Mesendoderm (in vitro differentiated cells): Measurements from ENCODE around the gene CGNL1.
A peak's percentile ranks its signal among the peaks of the same experiment; 100 is the strongest.

Experiments used
- DNase-seq: peaks from one replicate; pipeline ENCODE4 v3.0.0; 2013
- H2AK5ac ChIP-seq: 2 replicates; pipeline ENCODE4 v1.6.1; 2013; ENCODE audit warnings: low read length, inconsistent platforms
- H2BK120ac ChIP-seq: 2 replicates; pipeline ENCODE4 v1.6.1; 2013; ENCODE audit warnings: low read depth, mild to moderate bottlenecking, low read length, moderate library complexity, mixed read lengths
- H2BK15ac ChIP-seq: replicated peaks from 2 replicates; pipeline ENCODE4 v1.6.1; 2013; ENCODE audit warnings: low read depth, mild to moderate bottlenecking, moderate library complexity
- H2BK5ac ChIP-seq: 2 replicates; pipeline ENCODE4 v1.6.1; 2013; ENCODE audit warnings: low read length, inconsistent platforms
- H3K18ac ChIP-seq: 2 replicates; pipeline ENCODE4 v1.6.1; 2013; ENCODE audit warnings: mild to moderate bottlenecking, low read length, mixed read lengths
- H3K23ac ChIP-seq: one replicate; pipeline ENCODE4 v1.6.1; 2013; ENCODE audit warnings: low read length
- H3K27ac ChIP-seq: 2 replicates; pipeline ENCODE4 v1.5.1; 2013; ENCODE audit warnings: low read depth, mild to moderate bottlenecking, inconsistent platforms, low read length, moderate library complexity
- H3K27me3 ChIP-seq: 2 replicates; pipeline ENCODE4 v1.6.1; 2013; ENCODE audit warnings: low read length, control low read depth, mild to moderate bottlenecking, inconsistent platforms; ENCODE audit not compliant: insufficient read depth, poor library complexity
- H3K36me3 ChIP-seq: 2 replicates; pipeline ENCODE4 v1.6.1; 2013; ENCODE audit warnings: low read length, inconsistent platforms; ENCODE audit not compliant: control insufficient read depth, insufficient read depth
- H3K4ac ChIP-seq: one replicate; pipeline ENCODE4 v1.6.1; 2013; ENCODE audit warnings: low read depth, mild to moderate bottlenecking, low read length, moderate library complexity
- H3K4me1 ChIP-seq: 2 replicates; pipeline ENCODE4 v1.6.1; 2013; ENCODE audit warnings: low read depth, low read length, inconsistent platforms; ENCODE audit not compliant: control insufficient read depth
- H3K4me2 ChIP-seq: 2 replicates; pipeline ENCODE4 v1.6.1; 2013; ENCODE audit warnings: low read length
- H3K4me3 ChIP-seq: 2 replicates; pipeline ENCODE4 v1.5.1; 2013; ENCODE audit warnings: mild to moderate bottlenecking, low read length
- H3K56ac ChIP-seq: one replicate; pipeline ENCODE4 v1.6.1; 2013; ENCODE audit warnings: low read length
- H3K79me1 ChIP-seq: 2 replicates; pipeline ENCODE4 v1.6.1; 2013; ENCODE audit warnings: low read length, inconsistent platforms
- H3K79me2 ChIP-seq: 2 replicates; pipeline ENCODE4 v1.6.1; 2013; ENCODE audit warnings: mild to moderate bottlenecking, low read length; ENCODE audit not compliant: control insufficient read depth, insufficient read depth
- H3K9ac ChIP-seq: 2 replicates; pipeline ENCODE4 v1.6.1; 2013; ENCODE audit warnings: low read length, inconsistent platforms
- H4K5ac ChIP-seq: one replicate; pipeline ENCODE4 v1.6.1; 2013; ENCODE audit warnings: low read length
- H4K8ac ChIP-seq: one replicate; pipeline ENCODE4 v1.6.1; 2013; ENCODE audit warnings: low read depth, mild to moderate bottlenecking, control low read depth, low read length, moderate library complexity
- WGBS: extraction: QIAGEN DNeasy Blood & Tissue Kit; methylation state at CpG from one replicate; pipeline ENCODE4 v1.1.7; 2013; ENCODE audit warnings: low lambda C conversion rate, missing lambda C conversion rate; ENCODE audit not compliant: insufficient coverage; ENCODE audit errors: extremely low coverage; 5-methylcytosine and 5-hydroxymethylcytosine counted together

Gene CGNL1

DNA sequence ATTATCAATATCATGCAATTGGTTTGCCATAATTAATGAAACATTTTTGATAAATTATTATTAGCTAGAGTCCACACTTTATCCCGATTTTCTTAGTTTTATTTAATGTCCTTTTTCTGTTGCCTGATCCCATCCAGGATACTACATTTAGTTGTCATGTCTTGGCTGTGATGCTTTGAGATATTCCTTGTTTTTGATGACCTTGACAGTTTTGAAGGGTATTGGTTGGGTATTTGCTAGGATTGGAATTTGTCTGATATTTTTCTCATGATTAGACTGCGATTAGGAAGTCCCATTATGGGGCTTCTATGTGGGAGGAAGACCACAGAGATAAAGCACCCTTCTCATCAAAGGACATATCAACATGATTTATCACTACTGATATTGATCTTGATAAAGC is 43.0 kb downstream of the CGNL1 start:
- Histone ChIP-seq H3K4me2 (no peak overlapping the region), H3K4me1 (peaks cover 12% of the 10 kb centered on the region), H3K4ac (no peak overlapping the region), H3K27ac (no peak overlapping the region), H2BK120ac (no peak overlapping the region), H3K56ac (no peak overlapping the region), H3K23ac (no peak overlapping the region), H3K9ac (no peak overlapping the region), H3K79me2 (peaks cover 2% of the 10 kb centered on the region), H3K4me3 (no peak overlapping the region), H2BK15ac (no peak overlapping the region), H3K36me3 (no peaks in the 10 kb centered on the region), H4K8ac (no peak overlapping the region), H4K5ac (no peak overlapping the region), H3K27me3 (no peaks in the 10 kb centered on the region), H3K18ac (no peak overlapping the region), H2BK5ac (no peak overlapping the region), H2AK5ac (no peak overlapping the region), H3K79me1 (peaks cover 9% of the 10 kb centered on the region)
- no CpG with 5 or more reads among the region's 2 CpGs for WGBS
- peak; percentile 68 for DNase-seq

DNA sequence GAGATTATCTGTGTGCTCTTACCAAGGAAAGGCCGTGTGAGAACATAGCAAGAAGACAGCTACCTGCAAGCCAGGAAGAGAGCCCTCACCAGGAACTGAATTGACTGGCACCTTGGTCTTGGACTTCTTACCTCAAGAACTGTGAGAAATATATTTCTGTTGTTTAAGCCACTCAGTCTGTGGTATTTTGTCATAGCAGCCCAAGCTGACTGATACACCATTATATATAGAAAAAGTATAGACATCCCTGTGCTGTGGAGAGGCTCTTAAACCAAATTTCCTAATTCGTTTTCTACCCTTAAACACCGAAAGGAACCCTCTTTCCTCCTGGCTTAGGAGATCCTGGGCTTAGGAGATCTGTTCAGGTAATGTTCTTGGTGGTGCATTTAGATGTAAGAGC is 44.8 kb downstream of the CGNL1 start:
- peak overlapping the region; percentile 71 for H3K56ac ChIP-seq
- peaks cover 3% of the 10 kb centered on the region for H3K79me1 ChIP-seq
- no peak overlapping the region for H3K9ac ChIP-seq
- H3K27me3 ChIP-seq, result no peaks in the 10 kb centered on the region
- H3K18ac ChIP-seq, result no peak overlapping the region
- H2BK5ac ChIP-seq, result no peak overlapping the region
- H3K4me1 ChIP-seq, result peaks cover 12% of the 10 kb centered on the region
- H3K36me3 ChIP-seq, result no peaks in the 10 kb centered on the region
- H4K8ac ChIP-seq, result no peak overlapping the region
- WGBS, result no CpG with 5 or more reads among the region's 3 CpGs
- no peak overlapping the region for H3K23ac ChIP-seq
- no peaks in the 10 kb centered on the region for H3K79me2 ChIP-seq
- no peak overlapping the region for H3K4ac ChIP-seq
- H3K4me3 ChIP-seq, result no peak overlapping the region
- peak overlapping the region; percentile 80 for H2AK5ac ChIP-seq
- no peak overlapping the region for H2BK15ac ChIP-seq
- H3K4me2 ChIP-seq, result no peak overlapping the region
- no peak overlapping the region for H4K5ac ChIP-seq
- H2BK120ac ChIP-seq, result no peak overlapping the region
- no peak for DNase-seq
- no peak overlapping the region for H3K27ac ChIP-seq

DNA sequence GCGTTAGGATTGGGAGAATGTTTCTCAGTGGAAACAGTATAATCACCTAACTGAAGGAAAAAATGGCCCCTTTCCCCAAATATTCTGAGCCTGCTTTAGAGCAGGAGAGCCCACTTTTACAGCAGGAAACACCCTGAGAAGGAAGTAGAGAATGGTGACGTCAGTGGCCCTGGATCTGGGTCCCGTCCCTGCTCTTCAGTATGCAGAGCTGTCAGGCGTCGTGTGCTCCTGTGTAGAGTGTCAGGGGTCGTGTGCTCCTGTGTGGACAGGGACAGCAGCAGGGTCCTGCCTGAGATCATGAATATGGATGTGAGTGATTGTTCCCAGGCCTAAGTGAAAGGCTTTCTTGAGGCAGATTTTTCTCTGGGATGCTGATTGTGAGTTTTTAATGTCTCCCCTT is 45.2 kb downstream of the CGNL1 start:
- no peaks in the 10 kb centered on the region for H3K27me3 ChIP-seq
- H3K56ac ChIP-seq, result peak overlapping the region; percentile 71
- no peak overlapping the region for H2BK120ac ChIP-seq
- no peak overlapping the region for H3K4me3 ChIP-seq
- H2AK5ac ChIP-seq, result peak overlapping the region; percentile 80
- peaks cover 3% of the 10 kb centered on the region for H3K79me1 ChIP-seq
- H3K4ac ChIP-seq, result no peak overlapping the region
- H4K5ac ChIP-seq, result no peak overlapping the region
- H3K79me2 ChIP-seq, result no peaks in the 10 kb centered on the region
- no peak for DNase-seq
- no peak overlapping the region for H3K4me2 ChIP-seq
- no peaks in the 10 kb centered on the region for H3K36me3 ChIP-seq
- peaks cover 12% of the 10 kb centered on the region for H3K4me1 ChIP-seq
- no peak overlapping the region for H4K8ac ChIP-seq
- WGBS, result no CpG with 5 or more reads among the region's 6 CpGs
- H3K27ac ChIP-seq, result no peak overlapping the region
- no peak overlapping the region for H3K9ac ChIP-seq
- H3K18ac ChIP-seq, result no peak overlapping the region
- H2BK5ac ChIP-seq, result peak overlapping the region; percentile 43
- H3K23ac ChIP-seq, result peak overlapping the region; percentile 4
- H2BK15ac ChIP-seq, result no peak overlapping the region

DNA sequence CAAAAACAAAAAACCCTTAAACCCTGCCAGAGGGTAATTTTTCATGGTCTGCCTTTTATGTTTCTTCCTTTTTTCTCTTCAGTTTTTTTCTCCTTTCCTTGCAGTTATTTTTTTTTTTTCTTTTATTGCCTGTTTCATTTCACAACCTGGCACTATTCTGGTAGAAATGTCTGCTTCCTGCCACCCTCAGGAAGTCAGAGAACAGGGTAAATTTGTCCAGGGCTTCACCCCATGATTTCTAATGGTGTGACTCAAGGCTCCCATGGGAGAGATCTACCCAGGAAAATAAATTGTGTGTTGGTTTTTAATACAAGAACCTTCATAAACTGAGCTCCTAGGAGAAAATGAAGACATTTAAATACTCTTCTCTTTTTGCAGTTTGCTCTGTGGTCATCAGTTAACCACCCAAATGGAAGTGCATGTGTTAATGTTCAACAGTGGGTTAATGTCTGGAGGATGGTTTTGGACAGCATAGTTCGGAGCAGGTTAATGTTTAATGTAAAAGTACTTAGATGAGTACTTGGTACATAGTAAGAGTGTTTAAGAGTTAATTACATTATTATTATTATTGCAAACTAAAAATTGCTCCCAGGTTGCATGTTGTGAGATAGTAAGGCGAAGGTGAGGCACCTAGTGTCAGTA is 45.9 kb downstream of the CGNL1 start:
- WGBS, result no CpG with 5 or more reads among the region's 2 CpGs

DNA sequence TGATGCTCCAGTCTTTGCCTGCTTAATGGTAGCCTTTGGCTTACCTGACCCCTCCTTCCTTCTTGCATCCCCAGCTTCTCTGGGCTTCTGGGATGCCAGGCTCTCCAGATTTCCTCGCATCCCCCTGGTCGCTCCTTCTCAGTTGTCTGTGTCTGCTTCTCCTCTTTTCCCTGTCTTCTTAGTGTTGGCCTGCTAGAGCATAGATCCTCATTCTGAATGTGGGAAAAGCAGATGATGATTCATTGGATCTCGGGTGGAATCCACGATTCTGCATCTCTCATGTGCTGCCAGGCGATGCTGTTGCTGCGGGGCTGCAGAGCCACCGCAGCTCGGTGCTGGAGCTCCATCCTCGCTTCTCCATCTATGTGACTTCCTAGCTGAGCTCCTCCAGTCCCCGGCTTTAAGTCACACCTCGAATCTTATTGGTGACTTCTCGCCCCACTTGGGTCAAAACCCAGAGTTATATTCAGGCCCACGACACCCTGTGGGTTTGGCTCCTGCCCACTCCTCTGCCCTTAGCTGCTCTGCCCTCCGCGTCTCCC is 47.4 kb downstream of the CGNL1 start:
- Histone ChIP-seq H4K8ac (no peak overlapping the region), H3K4me3 (no peak overlapping the region), H2BK15ac (no peak overlapping the region), H3K23ac (no peak overlapping the region), H3K79me2 (no peaks in the 10 kb centered on the region), H2BK120ac (no peak overlapping the region), H3K4me2 (no peak overlapping the region), H3K4ac (no peak overlapping the region), H3K4me1 (peaks cover 23% of the 10 kb centered on the region), H4K5ac (no peak overlapping the region), H3K18ac (no peak overlapping the region), H3K27ac (no peak overlapping the region), H3K9ac (no peak overlapping the region), H3K36me3 (no peaks in the 10 kb centered on the region), H2AK5ac (peak overlapping the region; percentile 77), H3K56ac (peak overlapping the region; percentile 36), H2BK5ac (no peak overlapping the region), H3K79me1 (peaks cover 3% of the 10 kb centered on the region), H3K27me3 (no peaks in the 10 kb centered on the region)
- WGBS, result no CpG with 5 or more reads among the region's 15 CpGs
- DNase-seq, result no peak

More for the DNA sequence above, 45.9 kb downstream of the CGNL1 start:
- Histone ChIP-seq H3K18ac (peak overlapping the region; percentile 70), H3K36me3 (no peaks in the 10 kb centered on the region), H3K4me3 (no peak overlapping the region), H2BK15ac (no peak overlapping the region), H2BK5ac (no peak overlapping the region), H2AK5ac (no peak overlapping the region), H3K79me2 (no peaks in the 10 kb centered on the region), H3K23ac (no peak overlapping the region), H3K27ac (no peak overlapping the region), H3K9ac (no peak overlapping the region), H4K5ac (no peak overlapping the region), H3K79me1 (peaks cover 3% of the 10 kb centered on the region), H3K4ac (no peak overlapping the region), H3K4me2 (no peak overlapping the region), H4K8ac (no peak overlapping the region), H2BK120ac (no peak overlapping the region), H3K4me1 (peaks cover 16% of the 10 kb centered on the region), H3K56ac (no peak overlapping the region), H3K27me3 (no peaks in the 10 kb centered on the region)
- no peak for DNase-seq
